CD4-positive, alpha-beta T cell treated with Interferon alpha-2 for 1 hour (primary cell): Measurements from ENCODE around the gene SHOC1.
A peak's percentile ranks its signal among the peaks of the same experiment; 100 is the strongest.
"Not testable (repeated sequence)": the region's sequence is repeated elsewhere in the genome, so short reads cannot be mapped to it uniquely, and the experiment has no call there.

Source experiments
- DNase-seq, 2 donors: peaks; one replicate each; pipeline ENCODE4 v3.0.0-alpha.2; 2020 to 2022

SHOC1 gene

DNA sequence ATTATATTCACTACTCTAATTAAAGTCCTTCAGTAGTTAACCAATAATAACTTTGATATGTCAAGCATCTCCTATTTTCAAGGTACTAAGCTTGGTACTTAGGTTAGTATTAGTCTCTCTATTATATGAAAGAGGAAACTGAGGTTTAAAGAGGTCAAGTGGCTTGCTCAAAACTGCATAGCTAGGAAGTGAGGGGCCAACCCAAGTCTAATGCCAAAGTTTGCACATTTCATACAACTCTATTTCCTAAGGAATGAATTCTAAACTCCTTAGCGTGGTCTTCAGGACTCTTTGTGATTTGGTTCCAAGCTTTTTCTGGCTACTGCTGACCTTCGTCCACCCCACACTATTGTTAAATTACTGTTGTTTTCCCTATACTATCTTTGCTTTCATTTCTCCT lies 9.9 kb upstream of the SHOC1 start:
- DNase-seq, result no peak

DNA sequence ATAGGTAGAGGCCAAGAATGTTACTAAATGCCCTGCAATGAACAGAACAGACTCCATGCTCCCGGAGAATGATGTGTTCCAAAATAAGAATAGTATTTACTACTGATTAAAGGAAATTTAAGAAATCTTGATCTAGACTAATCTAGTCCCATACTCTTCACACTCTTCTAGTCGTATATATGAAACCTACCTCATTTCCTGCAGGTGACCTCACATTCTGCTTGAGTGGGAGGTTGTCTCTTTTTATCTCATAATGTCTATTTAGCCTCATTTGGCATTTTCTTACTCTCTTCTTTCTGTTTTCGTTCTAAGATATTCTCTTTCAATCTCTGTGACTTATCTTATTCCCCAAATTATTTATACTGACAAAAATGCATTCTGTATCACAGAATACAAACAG lies 9.2 kb upstream of the SHOC1 start:
- peak in 1 of 2 donors; percentile 1 for DNase-seq

DNA sequence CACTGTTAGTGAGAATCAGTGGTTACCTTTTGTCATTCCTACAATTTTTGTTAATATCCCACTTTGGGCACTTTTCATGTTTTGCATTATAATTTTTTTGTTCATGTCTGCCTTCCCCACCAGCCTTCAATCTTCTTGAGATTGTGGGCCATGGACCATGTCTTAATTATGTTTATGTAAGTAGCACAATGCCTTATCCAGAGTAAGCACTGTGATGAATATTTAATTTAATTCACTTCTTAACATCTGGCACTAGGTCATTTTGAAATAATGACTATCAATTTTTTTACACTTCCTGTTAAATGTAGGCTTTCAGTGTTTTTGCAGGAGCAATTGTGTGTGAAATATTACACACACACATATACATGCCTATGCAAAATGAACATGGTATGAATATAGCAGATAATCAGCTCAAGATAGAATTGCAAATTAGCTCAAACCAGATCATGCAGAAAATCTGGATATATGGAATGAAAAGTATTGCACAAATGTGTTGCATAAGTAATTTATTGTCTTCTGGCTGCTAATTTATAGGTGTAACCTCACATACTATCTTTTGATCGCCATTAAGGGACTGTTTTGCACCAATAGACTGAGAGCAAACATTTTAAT lies 5.3 kb upstream of the SHOC1 start:
- no peak for DNase-seq

DNA sequence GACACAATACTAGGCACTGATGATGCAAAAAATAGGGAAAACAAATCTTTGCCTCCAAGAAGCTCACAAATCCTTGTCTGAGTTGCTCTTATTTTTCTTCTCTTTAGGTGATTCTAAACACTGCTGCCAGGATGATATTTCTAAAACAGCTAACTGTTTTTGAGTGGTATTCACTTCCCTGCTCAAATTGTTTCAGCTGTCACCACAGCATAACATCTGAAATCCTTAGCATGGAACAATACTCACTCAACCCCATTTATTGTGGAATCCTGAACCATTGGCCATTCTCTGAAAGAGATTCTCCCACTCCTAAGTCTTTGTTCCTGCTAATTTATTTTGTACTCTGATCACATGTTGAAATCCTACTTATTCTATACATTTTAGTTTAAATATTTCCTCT lies 4.8 kb upstream of the SHOC1 start:
- DNase-seq, result no peak

GRCh38 chr9:111798786-111799185 lies 4.0 kb upstream of the SHOC1 start:
- no peak for DNase-seq

GRCh38 chr9:111795557-111795839 lies 761 bp upstream of the SHOC1 start:
- DNase-seq, result no peak

DNA sequence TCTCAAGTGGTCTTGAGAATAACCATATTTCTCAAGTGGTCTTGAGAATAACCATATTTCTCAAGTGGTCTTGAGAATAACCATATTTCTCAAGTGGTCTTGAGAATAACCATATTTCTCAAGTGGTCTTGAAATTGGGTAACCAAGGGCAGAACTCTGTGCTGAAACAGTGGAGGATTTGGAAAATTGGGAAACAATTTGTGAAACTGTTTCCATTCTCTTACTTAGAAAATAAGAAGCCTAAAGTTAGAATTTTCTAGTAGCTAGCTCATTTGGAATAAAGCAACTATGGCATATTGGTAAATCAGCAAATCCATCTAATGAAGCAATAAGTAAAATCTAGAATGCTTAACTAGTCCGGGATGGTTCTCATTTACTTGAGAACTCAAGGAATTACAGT lies 2.9 kb downstream of the SHOC1 start:
- not testable (repeated sequence) for DNase-seq

- no peak for DNase-seq
These were observed 4.9 kb downstream of the SHOC1 start for GRCh38 chr9:111789881-111790280.

DNA sequence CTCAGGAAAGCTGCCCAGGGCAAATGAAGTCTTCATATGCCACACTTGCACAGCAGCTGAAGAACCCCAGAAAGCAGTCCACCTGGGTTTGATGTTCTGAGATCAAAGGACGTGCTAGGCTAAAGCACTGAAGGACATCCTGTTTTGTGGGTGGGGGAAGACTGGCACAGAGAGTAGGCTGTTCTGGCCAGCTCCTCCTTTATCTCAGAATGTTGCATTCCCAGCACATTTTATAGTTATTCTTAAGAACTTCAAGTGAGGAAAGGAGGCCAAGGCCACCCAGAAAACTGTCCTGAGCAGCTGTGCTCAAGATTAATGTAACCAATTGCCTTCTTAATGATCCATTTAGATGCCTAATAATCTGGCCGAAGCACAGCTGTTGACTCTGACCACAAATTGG lies 10.9 kb downstream of the SHOC1 start:
- no peak for DNase-seq

GRCh38 chr9:111783424-111783823 lies 11.3 kb downstream of the SHOC1 start:
- DNase-seq, result no peak

DNA sequence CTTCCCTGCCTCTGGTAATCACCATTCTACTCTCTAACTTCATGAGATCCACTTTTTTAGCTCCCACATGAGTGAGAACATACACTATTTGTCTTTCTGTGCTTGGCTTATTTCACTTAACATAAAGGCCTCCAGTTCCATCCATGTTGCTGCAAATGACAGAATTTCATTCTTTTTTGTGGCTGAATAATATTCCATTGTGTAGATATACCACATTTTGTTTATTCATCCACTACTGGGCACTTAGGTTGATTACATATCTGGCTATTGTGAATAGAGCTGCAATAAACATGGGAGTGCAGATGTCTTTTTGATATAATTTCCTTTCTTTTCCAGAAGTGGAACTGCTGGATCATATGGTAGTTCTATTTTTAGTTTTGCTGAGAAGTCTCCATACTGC lies 28.7 kb downstream of the SHOC1 start:
- DNase-seq, result no peak

DNA sequence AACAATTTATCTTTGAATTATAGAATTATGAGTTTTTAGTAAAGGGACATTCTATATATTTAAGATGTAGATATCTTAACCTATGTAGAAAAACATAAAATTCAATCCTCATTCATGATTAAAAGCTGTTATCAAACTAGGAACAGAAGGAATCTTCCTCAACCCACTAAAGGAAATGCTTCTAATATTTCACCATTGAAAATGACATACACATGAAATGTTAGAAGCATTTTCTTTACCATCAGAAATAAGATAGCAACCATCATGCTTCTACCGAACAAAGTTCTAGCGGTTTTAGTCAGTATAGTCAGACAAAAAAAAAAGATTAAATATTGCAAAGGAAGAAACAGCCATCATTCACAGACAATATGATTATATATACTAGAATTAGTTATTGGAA lies 32.2 kb downstream of the SHOC1 start:
- no peak for DNase-seq

DNA sequence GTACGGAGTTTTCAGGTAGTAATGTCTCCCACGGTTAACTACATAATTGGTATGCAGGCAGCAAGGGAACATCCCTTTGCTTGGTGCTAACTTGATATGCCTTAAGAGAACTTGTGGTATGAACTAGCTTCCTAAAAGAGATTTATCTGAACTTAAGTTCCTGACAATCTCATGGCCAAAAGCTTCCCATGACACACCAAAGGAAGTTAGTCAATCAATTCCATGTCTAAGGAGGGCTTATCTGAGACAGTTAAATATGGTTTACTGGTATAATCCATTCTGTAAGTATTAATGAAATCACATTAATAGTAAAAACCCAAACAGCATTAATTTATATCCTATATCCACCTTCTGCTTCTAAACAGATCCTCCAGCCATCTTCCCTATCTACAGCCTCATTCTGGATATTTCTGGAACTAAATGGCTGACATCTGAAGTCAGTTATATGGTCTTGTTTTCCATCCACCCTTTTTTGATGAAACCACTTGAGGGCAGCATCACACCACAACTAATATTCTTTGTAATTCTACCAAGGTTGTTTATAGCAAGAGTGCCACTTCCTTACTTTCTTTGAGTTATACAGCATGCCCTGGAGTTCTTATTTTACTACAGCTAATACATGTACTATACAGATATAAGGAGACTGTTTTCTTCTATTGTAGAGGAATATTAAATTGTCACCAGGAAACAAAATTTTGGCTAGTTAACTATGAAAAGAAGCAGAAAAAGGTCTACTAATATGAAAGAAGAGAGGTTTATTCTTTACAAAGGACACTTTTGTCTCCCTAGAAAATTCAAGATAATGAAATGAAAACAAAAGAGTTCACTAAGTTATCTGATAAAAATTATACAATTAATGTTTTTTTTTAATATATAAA lies 34.7 kb downstream of the SHOC1 start:
- DNase-seq, result peak; percentile 52 to 77

- no peak for DNase-seq
These were observed 39.9 kb downstream of the SHOC1 start for GRCh38 chr9:111754800-111755199.

GRCh38 chr9:111752455-111752854 lies 42.3 kb downstream of the SHOC1 start:
- no peak for DNase-seq
